ENCODE measurements around the gene NECTIN2.

DNA sequence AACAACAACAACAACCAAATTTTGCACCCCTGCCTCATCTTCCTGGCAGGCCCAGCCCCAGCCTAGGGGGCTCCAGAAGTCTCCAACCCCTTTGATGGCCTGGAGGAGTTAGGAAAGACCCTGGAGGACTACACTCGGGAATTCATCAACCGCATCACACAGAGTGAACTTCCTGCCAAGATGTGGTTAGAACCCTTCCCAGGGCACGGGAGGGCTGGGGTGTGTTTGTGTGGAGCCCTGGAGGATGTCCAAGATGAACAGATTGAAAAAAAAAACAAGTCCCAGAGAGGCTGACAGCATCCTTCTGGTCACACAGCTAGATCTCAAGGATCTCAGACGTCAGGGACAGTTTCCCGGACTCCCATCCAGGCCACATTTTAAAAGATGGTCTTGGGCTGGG lies 81.6 kb downstream of the NECTIN2 start:
- TF ChIP-seq, protein P1, sequence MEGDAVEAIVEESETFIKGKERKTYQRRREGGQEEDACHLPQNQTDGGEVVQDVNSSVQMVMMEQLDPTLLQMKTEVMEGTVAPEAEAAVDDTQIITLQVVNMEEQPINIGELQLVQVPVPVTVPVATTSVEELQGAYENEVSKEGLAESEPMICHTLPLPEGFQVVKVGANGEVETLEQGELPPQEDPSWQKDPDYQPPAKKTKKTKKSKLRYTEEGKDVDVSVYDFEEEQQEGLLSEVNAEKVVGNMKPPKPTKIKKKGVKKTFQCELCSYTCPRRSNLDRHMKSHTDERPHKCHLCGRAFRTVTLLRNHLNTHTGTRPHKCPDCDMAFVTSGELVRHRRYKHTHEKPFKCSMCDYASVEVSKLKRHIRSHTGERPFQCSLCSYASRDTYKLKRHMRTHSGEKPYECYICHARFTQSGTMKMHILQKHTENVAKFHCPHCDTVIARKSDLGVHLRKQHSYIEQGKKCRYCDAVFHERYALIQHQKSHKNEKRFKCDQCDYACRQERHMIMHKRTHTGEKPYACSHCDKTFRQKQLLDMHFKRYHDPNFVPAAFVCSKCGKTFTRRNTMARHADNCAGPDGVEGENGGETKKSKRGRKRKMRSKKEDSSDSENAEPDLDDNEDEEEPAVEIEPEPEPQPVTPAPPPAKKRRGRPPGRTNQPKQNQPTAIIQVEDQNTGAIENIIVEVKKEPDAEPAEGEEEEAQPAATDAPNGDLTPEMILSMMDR (IDR thresholded peaks at IDR 0.05) = no peak
- TF ChIP-seq, protein P2, sequence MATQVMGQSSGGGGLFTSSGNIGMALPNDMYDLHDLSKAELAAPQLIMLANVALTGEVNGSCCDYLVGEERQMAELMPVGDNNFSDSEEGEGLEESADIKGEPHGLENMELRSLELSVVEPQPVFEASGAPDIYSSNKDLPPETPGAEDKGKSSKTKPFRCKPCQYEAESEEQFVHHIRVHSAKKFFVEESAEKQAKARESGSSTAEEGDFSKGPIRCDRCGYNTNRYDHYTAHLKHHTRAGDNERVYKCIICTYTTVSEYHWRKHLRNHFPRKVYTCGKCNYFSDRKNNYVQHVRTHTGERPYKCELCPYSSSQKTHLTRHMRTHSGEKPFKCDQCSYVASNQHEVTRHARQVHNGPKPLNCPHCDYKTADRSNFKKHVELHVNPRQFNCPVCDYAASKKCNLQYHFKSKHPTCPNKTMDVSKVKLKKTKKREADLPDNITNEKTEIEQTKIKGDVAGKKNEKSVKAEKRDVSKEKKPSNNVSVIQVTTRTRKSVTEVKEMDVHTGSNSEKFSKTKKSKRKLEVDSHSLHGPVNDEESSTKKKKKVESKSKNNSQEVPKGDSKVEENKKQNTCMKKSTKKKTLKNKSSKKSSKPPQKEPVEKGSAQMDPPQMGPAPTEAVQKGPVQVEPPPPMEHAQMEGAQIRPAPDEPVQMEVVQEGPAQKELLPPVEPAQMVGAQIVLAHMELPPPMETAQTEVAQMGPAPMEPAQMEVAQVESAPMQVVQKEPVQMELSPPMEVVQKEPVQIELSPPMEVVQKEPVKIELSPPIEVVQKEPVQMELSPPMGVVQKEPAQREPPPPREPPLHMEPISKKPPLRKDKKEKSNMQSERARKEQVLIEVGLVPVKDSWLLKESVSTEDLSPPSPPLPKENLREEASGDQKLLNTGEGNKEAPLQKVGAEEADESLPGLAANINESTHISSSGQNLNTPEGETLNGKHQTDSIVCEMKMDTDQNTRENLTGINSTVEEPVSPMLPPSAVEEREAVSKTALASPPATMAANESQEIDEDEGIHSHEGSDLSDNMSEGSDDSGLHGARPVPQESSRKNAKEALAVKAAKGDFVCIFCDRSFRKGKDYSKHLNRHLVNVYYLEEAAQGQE (IDR thresholded peaks at IDR 0.05; ENCODE audit: insufficient read depth in 1 of 2, low read depth in 2 of 2, low read length in 1 of 2) = no peak
- TF ChIP-seq SIN3A (IDR thresholded peaks at IDR 0.05; ENCODE audit: borderline replicate concordance, insufficient read depth, low read depth, low read length) (no peak), POLR2AphosphoS5 (IDR thresholded peaks at IDR 0.05; ENCODE audit: low read depth, low read length) (no peak), TCF7L2 (IDR thresholded peaks at IDR 0.05; ENCODE audit: low read depth, low read length) (no peak)
